WTC11 (cell line): ENCODE data around the gene DHCR7. TPM values are rescaled to one million over a fixed set of nuclear protein-coding genes. Genes with fewer than 3 reads are reported as not detected.

Source experiments
- ATAC-seq: fragments of 200-7000 bp; cut with Tn5 transposase; 2 replicates; pipeline ENCODE4 v1.10.0; 2021; ENCODE audit warnings: mild to moderate bottlenecking, moderate library complexity
- CTCF ChIA-PET: fragments of 300-600 bp; sonication (Branson Sonifier 250); formaldehyde crosslinking; loops from one replicate; lab custom pipeline; 2021; ENCODE audit warnings: antibody characterized with exemption; lab: Charles Lee
- POLR2A ChIA-PET: fragments of 350-600 bp; sonication (Branson Sonifier 250); formaldehyde crosslinking; loops from one replicate; lab custom pipeline; 2021; ENCODE audit warnings: antibody characterized with exemption; lab: Charles Lee
- DNase-seq: peaks from one replicate; pipeline ENCODE4 v3.0.0; 2021; ENCODE audit warnings: low spot score
- H3K27ac Mint-ChIP-seq: 2 replicates; pipeline ENCODE4 v1.8.0; 2021; ENCODE audit warnings: mixed read lengths
- H3K27me3 Mint-ChIP-seq: 2 replicates; pipeline ENCODE4 v1.8.0; 2021; ENCODE audit warnings: low read depth, mild to moderate bottlenecking, moderate library complexity, mixed read lengths
- H3K36me3 Mint-ChIP-seq: 2 replicates; pipeline ENCODE4 v1.8.0; 2021; ENCODE audit warnings: mixed read lengths
- H3K4me1 Mint-ChIP-seq: 2 replicates; pipeline ENCODE4 v1.8.0; 2022; ENCODE audit warnings: mixed read lengths
- H3K4me3 Mint-ChIP-seq: 2 replicates; pipeline ENCODE4 v1.8.0; 2021; ENCODE audit warnings: mild to moderate bottlenecking, moderate library complexity, mixed read lengths
- H3K9me3 Mint-ChIP-seq: 2 replicates; pipeline ENCODE4 v1.8.0; 2021; ENCODE audit warnings: mixed read lengths
- ARID4B ChIP-seq: sonication (generic); formaldehyde crosslinking; IDR thresholded peaks from 2 replicates; pipeline ENCODE4 v1.8.0; 2023; ENCODE audit warnings: missing genetic modification reagents, mild to moderate bottlenecking, borderline replicate concordance
- ATF1 ChIP-seq: sonication (generic); formaldehyde crosslinking; IDR thresholded peaks from 2 replicates; pipeline ENCODE4 v1.8.1; 2023; ENCODE audit warnings: mild to moderate bottlenecking, moderate library complexity, missing genetic modification reagents
- GABPB1 ChIP-seq: sonication (generic); formaldehyde crosslinking; IDR thresholded peaks from 2 replicates; pipeline ENCODE4 v1.8.1; 2023; ENCODE audit warnings: mild to moderate bottlenecking, missing genetic modification reagents
- JUN ChIP-seq: sonication (generic); formaldehyde crosslinking; IDR thresholded peaks from 2 replicates; pipeline ENCODE4 v1.8.0; 2023; ENCODE audit warnings: mild to moderate bottlenecking, missing genetic modification reagents
- MXD4 ChIP-seq: fragments of 250-450 bp; sonication (Bioruptor Pico); IDR thresholded peaks from 2 replicates; pipeline ENCODE4 v1.8.0; 2021; ENCODE audit warnings: mild to moderate bottlenecking, moderate library complexity, borderline replicate concordance
- RELA ChIP-seq: sonication (generic); formaldehyde crosslinking; IDR thresholded peaks from 2 replicates; pipeline ENCODE4 v1.8.1; 2022; ENCODE audit warnings: missing genetic modification reagents, mild to moderate bottlenecking, borderline replicate concordance
- SMAD4 ChIP-seq: sonication (generic); formaldehyde crosslinking; IDR thresholded peaks from 2 replicates; pipeline ENCODE4 v1.8.0; 2022; ENCODE audit warnings: mild to moderate bottlenecking, missing genetic modification reagents
- SOX15 ChIP-seq: fragments of 250-450 bp; sonication (Bioruptor Pico); IDR thresholded peaks from 2 replicates; pipeline ENCODE4 v1.9.0; 2021; ENCODE audit warnings: mild to moderate bottlenecking
- USF1 ChIP-seq: sonication (generic); formaldehyde crosslinking; IDR thresholded peaks from 2 replicates; pipeline ENCODE4 v1.8.0; 2022; ENCODE audit warnings: mild to moderate bottlenecking, missing genetic modification reagents
- ZBTB21 ChIP-seq: sonication (generic); formaldehyde crosslinking; IDR thresholded peaks from 2 replicates; pipeline ENCODE4 v1.8.1; 2023; ENCODE audit warnings: mild to moderate bottlenecking, missing genetic modification reagents, borderline replicate concordance
- ZNF121 ChIP-seq: sonication (generic); formaldehyde crosslinking; IDR thresholded peaks from 2 replicates; pipeline ENCODE4 v1.8.0; 2023; ENCODE audit warnings: missing genetic modification reagents
- ZNF317 ChIP-seq: sonication (generic); formaldehyde crosslinking; IDR thresholded peaks from 2 replicates; pipeline ENCODE4 v1.8.1; 2023; ENCODE audit warnings: low read depth, mild to moderate bottlenecking, moderate library complexity, missing genetic modification reagents, borderline replicate concordance
- total RNA-seq: library from RNA; stranded (reverse); gene quantifications from 3 replicates; pipeline ENCODE4 v1.2.3, GENCODE V29; 2021
- TF ChIP-seq, protein P1 (sequence below): sonication (generic); formaldehyde crosslinking; IDR thresholded peaks from 2 replicates; pipeline ENCODE4 v1.8.0; 2022; ENCODE audit warnings: mild to moderate bottlenecking, missing genetic modification reagents
- TF ChIP-seq, protein P2 (sequence below): fragments of 250-450 bp; sonication (Bioruptor Pico); conservative IDR thresholded peaks from 2 replicates; pipeline ENCODE4 v1.9.0; 2021; ENCODE audit warnings: mild to moderate bottlenecking
- TF ChIP-seq, protein P3 (sequence below): sonication (generic); formaldehyde crosslinking; IDR thresholded peaks from 2 replicates; pipeline ENCODE4 v1.8.0; 2023; ENCODE audit warnings: missing genetic modification reagents
- TF ChIP-seq, protein P4 (sequence below): fragments of 250-450 bp; sonication (Bioruptor Pico); IDR thresholded peaks from 2 replicates; pipeline ENCODE4 v1.9.0; 2021; ENCODE audit warnings: mild to moderate bottlenecking
- TF ChIP-seq, protein P5 (sequence below): sonication (generic); formaldehyde crosslinking; IDR thresholded peaks from 2 replicates; pipeline ENCODE4 v1.8.1; 2023; ENCODE audit warnings: mild to moderate bottlenecking, missing genetic modification reagents, moderate library complexity
- TF ChIP-seq, protein P6 (sequence below): sonication (generic); formaldehyde crosslinking; conservative IDR thresholded peaks from 2 replicates; pipeline ENCODE4 v1.8.1; 2022; ENCODE audit warnings: mild to moderate bottlenecking, missing genetic modification reagents
- TF ChIP-seq, protein P7 (sequence below): fragments of 250-450 bp; sonication (Bioruptor Pico); IDR thresholded peaks from 2 replicates; pipeline ENCODE4 v1.9.0; 2021; ENCODE audit warnings: mild to moderate bottlenecking, borderline replicate concordance

DHCR7 gene
- total RNA-seq, 1 experiment from 2014 or later, result 104 TPM

DNA sequence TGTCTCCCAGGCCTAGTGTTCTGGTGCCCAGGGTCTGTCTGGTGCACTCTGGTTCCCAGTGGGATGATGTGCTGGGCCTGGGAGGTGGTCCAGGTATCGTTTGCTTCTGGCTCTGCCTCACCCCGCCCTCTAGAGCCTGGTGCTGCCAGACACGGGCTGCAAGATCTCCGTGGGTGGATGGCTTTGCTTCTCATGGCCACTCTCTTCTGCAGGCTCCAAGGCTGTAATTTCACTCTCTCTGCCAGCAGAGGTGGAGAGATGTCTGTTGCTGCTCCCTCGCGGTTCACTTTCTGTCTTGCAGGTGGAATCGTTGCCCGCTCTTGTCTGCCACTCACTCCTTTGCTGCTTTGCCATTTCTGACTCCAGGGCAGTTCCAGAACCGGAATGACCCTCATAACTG, 18.2 kb upstream of the DHCR7 start:
- peaks cover 28% of the 10 kb centered on the region for H3K9me3 Mint-ChIP-seq
- peaks cover 48% of the 10 kb centered on the region for H3K36me3 Mint-ChIP-seq
- TF ChIP-seq ATF1 (no peak), MXD4 (no peak), JUN (CRISPR knock-in tag) (no peak), ZNF121 (CRISPR knock-in tag) (no peak), SMAD4 (CRISPR knock-in tag) (no peak), ZBTB21 (CRISPR knock-in tag) (no peak), USF1 (CRISPR knock-in tag) (no peak)
- TF ChIP-seq, protein P1, sequence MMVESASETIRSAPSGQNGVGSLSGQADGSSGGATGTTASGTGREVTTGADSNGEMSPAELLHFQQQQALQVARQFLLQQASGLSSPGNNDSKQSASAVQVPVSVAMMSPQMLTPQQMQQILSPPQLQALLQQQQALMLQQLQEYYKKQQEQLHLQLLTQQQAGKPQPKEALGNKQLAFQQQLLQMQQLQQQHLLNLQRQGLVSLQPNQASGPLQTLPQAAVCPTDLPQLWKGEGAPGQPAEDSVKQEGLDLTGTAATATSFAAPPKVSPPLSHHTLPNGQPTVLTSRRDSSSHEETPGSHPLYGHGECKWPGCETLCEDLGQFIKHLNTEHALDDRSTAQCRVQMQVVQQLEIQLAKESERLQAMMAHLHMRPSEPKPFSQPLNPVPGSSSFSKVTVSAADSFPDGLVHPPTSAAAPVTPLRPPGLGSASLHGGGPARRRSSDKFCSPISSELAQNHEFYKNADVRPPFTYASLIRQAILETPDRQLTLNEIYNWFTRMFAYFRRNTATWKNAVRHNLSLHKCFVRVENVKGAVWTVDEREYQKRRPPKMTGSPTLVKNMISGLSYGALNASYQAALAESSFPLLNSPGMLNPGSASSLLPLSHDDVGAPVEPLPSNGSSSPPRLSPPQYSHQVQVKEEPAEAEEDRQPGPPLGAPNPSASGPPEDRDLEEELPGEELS (CRISPR knock-in tag), result no peak
- TF ChIP-seq, protein P2, sequence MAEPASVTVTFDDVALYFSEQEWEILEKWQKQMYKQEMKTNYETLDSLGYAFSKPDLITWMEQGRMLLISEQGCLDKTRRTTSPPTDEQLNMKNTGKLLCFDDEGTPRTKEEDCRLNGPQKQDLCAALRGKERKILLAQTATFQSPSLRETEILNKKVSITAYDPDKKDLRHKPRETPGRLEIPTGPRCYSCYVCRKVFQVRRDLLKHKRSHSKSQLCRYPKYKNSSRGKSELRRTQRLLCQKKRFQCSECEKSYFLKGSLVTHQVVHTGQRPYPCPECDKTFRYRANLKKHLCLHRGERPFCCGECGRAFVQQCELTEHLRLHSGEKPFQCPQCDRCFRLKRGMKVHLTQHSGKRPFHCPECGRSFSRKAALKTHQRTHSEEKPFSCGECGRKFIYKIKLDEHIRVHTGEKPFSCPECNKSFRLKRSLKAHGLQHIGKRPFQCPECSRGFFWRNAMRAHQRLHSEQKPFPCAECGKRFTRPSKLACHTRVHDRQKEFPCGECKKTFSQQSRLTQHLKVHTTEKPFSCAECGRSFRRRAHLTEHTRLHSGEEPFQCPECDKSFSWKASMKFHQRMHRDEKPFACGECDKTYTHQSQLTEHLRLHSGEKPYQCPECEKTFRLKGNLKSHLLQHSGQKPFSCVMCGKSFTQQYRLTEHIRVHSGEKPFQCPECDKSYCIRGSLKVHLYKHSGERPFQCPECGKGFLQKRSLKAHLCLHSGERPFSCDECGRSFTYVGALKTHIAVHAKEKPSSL (CRISPR knock-in tag), result no peak
- TF ChIP-seq, protein P3, sequence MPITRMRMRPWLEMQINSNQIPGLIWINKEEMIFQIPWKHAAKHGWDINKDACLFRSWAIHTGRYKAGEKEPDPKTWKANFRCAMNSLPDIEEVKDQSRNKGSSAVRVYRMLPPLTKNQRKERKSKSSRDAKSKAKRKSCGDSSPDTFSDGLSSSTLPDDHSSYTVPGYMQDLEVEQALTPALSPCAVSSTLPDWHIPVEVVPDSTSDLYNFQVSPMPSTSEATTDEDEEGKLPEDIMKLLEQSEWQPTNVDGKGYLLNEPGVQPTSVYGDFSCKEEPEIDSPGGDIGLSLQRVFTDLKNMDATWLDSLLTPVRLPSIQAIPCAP (CRISPR knock-in tag), result no peak
- TF ChIP-seq, protein P4, sequence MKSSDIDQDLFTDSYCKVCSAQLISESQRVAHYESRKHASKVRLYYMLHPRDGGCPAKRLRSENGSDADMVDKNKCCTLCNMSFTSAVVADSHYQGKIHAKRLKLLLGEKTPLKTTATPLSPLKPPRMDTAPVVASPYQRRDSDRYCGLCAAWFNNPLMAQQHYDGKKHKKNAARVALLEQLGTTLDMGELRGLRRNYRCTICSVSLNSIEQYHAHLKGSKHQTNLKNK (CRISPR knock-in tag), result no peak
- ATAC-seq (no peak), DNase-seq (no peak)
- H3K27ac Mint-ChIP-seq, result no peak overlapping the region
- ChIA-PET CTCF (no interaction called here), POLR2A (no interaction called here)
- peaks cover 5% of the 10 kb centered on the region for H3K4me1 Mint-ChIP-seq
- no peak overlapping the region for H3K4me3 Mint-ChIP-seq
- H3K27me3 Mint-ChIP-seq, result no peaks in the 10 kb centered on the region

DNA sequence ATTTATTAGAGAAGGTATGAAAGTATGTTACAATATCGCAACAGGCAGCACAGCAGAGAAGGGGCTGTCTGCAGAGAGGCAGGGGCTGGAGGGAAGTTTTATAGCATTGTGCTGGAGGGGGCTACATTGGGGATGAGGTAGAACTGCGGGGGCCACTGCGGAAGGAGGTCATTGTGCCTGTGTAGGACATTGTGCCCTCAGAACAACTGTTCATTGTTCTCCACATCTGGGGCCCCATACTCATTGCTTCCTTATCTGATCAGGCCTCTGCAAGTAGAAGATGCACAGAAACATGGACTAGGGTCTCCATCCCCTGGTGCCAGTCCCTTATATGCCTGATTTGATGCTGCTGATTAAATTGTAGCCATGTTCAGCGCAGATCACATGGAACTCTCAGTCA, 16.9 kb upstream of the DHCR7 start:
- ATAC-seq (no peak), DNase-seq (no peak)
- no peak overlapping the region for H3K4me3 Mint-ChIP-seq
- peaks cover 28% of the 10 kb centered on the region for H3K9me3 Mint-ChIP-seq
- no peaks in the 10 kb centered on the region for H3K27me3 Mint-ChIP-seq
- ChIA-PET CTCF (no interaction called here), POLR2A (no interaction called here)
- H3K27ac Mint-ChIP-seq, result no peak overlapping the region
- peaks cover 59% of the 10 kb centered on the region for H3K36me3 Mint-ChIP-seq
- H3K4me1 Mint-ChIP-seq, result no peaks in the 10 kb centered on the region
- TF ChIP-seq ZNF317, result no peak
- TF ChIP-seq, protein P5, sequence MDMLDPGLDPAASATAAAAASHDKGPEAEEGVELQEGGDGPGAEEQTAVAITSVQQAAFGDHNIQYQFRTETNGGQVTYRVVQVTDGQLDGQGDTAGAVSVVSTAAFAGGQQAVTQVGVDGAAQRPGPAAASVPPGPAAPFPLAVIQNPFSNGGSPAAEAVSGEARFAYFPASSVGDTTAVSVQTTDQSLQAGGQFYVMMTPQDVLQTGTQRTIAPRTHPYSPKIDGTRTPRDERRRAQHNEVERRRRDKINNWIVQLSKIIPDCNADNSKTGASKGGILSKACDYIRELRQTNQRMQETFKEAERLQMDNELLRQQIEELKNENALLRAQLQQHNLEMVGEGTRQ (CRISPR knock-in tag), result no peak
- TF ChIP-seq, protein P6, sequence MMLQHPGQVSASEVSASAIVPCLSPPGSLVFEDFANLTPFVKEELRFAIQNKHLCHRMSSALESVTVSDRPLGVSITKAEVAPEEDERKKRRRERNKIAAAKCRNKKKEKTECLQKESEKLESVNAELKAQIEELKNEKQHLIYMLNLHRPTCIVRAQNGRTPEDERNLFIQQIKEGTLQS (CRISPR knock-in tag), result no peak
- no peak for TF ChIP-seq GABPB1
- TF ChIP-seq, protein P7, sequence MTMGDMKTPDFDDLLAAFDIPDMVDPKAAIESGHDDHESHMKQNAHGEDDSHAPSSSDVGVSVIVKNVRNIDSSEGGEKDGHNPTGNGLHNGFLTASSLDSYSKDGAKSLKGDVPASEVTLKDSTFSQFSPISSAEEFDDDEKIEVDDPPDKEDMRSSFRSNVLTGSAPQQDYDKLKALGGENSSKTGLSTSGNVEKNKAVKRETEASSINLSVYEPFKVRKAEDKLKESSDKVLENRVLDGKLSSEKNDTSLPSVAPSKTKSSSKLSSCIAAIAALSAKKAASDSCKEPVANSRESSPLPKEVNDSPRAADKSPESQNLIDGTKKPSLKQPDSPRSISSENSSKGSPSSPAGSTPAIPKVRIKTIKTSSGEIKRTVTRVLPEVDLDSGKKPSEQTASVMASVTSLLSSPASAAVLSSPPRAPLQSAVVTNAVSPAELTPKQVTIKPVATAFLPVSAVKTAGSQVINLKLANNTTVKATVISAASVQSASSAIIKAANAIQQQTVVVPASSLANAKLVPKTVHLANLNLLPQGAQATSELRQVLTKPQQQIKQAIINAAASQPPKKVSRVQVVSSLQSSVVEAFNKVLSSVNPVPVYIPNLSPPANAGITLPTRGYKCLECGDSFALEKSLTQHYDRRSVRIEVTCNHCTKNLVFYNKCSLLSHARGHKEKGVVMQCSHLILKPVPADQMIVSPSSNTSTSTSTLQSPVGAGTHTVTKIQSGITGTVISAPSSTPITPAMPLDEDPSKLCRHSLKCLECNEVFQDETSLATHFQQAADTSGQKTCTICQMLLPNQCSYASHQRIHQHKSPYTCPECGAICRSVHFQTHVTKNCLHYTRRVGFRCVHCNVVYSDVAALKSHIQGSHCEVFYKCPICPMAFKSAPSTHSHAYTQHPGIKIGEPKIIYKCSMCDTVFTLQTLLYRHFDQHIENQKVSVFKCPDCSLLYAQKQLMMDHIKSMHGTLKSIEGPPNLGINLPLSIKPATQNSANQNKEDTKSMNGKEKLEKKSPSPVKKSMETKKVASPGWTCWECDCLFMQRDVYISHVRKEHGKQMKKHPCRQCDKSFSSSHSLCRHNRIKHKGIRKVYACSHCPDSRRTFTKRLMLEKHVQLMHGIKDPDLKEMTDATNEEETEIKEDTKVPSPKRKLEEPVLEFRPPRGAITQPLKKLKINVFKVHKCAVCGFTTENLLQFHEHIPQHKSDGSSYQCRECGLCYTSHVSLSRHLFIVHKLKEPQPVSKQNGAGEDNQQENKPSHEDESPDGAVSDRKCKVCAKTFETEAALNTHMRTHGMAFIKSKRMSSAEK (CRISPR knock-in tag), result no peak
- no peak for TF ChIP-seq SOX15
- no peak for TF ChIP-seq ARID4B (CRISPR knock-in tag)
- no peak for TF ChIP-seq JUN (CRISPR knock-in tag)
- TF ChIP-seq RELA (CRISPR knock-in tag), result no peak
